H1 (cell line): Measurements from ENCODE around the gene HES1. TPM values are rescaled to one million over a fixed set of nuclear protein-coding genes. Genes with fewer than 3 reads are reported as not detected.
A peak's percentile ranks its signal among the peaks of the same experiment; 100 is the strongest.
"Not testable (repeated sequence)": the region's sequence is repeated elsewhere in the genome, so short reads cannot be mapped to it uniquely, and the experiment has no call there.

ENCODE experiments used
- CTCF ChIA-PET: fragments of 300-600 bp; sonication (Branson Sonifier 250); formaldehyde crosslinking; loops from one replicate; lab custom pipeline; 2021; ENCODE audit not compliant: partially characterized antibody; lab: Charles Lee
- POLR2A ChIA-PET: fragments of 300-600 bp; sonication (Branson Sonifier 250); formaldehyde crosslinking; loops from one replicate; lab custom pipeline; 2021; ENCODE audit warnings: inconsistent platforms; ENCODE audit not compliant: partially characterized antibody; lab: Charles Lee
- DNase-seq, 2 experiments: peaks; one replicate each; pipeline versions ENCODE4 v3.0.0 to v3.0.0-alpha.2; 2010 to 2022; ENCODE audit warnings: low spot score in 2 of 2, low read depth in 1 of 2, mixed read lengths in 1 of 2
- FAIRE-seq: peaks from 2 replicates; lab custom pipeline; 2011; peaks lifted over from hg19 to GRCh38; lab: Jason Lieb, UNC
- H2AFZ ChIP-seq: 2 replicates; pipeline ENCODE4 v1.8.1; 2012; ENCODE audit warnings: low read length, inconsistent platforms
- H2AK5ac ChIP-seq: 2 replicates; pipeline ENCODE4 v1.6.1; 2013; ENCODE audit warnings: low read depth, low read length
- H2BK120ac ChIP-seq: replicated peaks from 2 replicates; pipeline ENCODE3; 2013; ENCODE audit warnings: low read depth, low read length, inconsistent platforms
- H2BK12ac ChIP-seq: 2 replicates; pipeline ENCODE4 v1.6.1; 2013; ENCODE audit warnings: low read depth, low read length
- H2BK15ac ChIP-seq: 2 replicates; pipeline ENCODE4 v1.6.1; 2013; ENCODE audit warnings: low read length
- H2BK20ac ChIP-seq: 2 replicates; pipeline ENCODE4 v1.6.1; 2013; ENCODE audit warnings: low read length
- H2BK5ac ChIP-seq: 2 replicates; pipeline ENCODE4 v1.6.1; 2013; ENCODE audit warnings: low read depth, low read length
- H3K14ac ChIP-seq: 2 replicates; pipeline ENCODE4 v1.6.1; 2013; ENCODE audit warnings: inconsistent platforms; ENCODE audit not compliant: insufficient read length
- H3K18ac ChIP-seq: 2 replicates; pipeline ENCODE4 v1.6.1; 2013; ENCODE audit warnings: low read length; ENCODE audit errors: extremely low read depth
- H3K23ac ChIP-seq: 2 replicates; pipeline ENCODE4 v1.6.1; 2013; ENCODE audit warnings: inconsistent platforms; ENCODE audit not compliant: insufficient read length
- H3K23me2 ChIP-seq: 2 replicates; pipeline ENCODE4 v1.6.1; 2013; ENCODE audit warnings: low read depth, low read length
- H3K27ac ChIP-seq: 2 replicates; pipeline ENCODE4 v1.6.1; 2011; ENCODE audit warnings: low read depth, low read length, inconsistent platforms
- H3K27me3 ChIP-seq, 4 experiments: replicated peaks in 1 of 4; 1 replicate in 1 of 4; 2 replicates in 3 of 4; pipeline versions ENCODE4 v1.6.1 to v1.8.1; 2011 to 2013; ENCODE audit warnings: low read length in 3 of 4, mild to moderate bottlenecking in 3 of 4, inconsistent platforms in 2 of 4, mixed read lengths in 2 of 4, moderate library complexity in 1 of 4; ENCODE audit not compliant: control insufficient read depth in 3 of 4, insufficient read depth in 3 of 4; ENCODE audit errors: extremely low read depth in 1 of 4
- H3K36me3 ChIP-seq, 4 experiments: 2 replicates each; pipeline versions ENCODE4 v1.6.1 to v1.8.1; 2011 to 2013; ENCODE audit warnings: mild to moderate bottlenecking in 4 of 4, low read length in 3 of 4, moderate library complexity in 2 of 4, control low read depth in 1 of 4, inconsistent platforms in 1 of 4; ENCODE audit not compliant: insufficient read depth in 4 of 4, control insufficient read depth in 2 of 4
- H3K4ac ChIP-seq: replicated peaks from 2 replicates; pipeline ENCODE3; 2013; ENCODE audit warnings: low read length, low read depth, mixed read lengths, inconsistent platforms; ENCODE audit not compliant: insufficient read length
- H3K4me1 ChIP-seq, 4 experiments: replicated peaks in 1 of 4; 1 replicate in 1 of 4; 2 replicates in 3 of 4; pipeline versions ENCODE4 v1.6.1 to v1.8.1; 2011 to 2013; ENCODE audit warnings: low read length in 3 of 4, inconsistent platforms in 2 of 4, mixed read lengths in 1 of 4; ENCODE audit not compliant: insufficient read depth in 4 of 4, control insufficient read depth in 3 of 4
- H3K4me2 ChIP-seq, 2 experiments: 2 replicates each; pipeline versions ENCODE4 v1.6.1 to v1.8.1; 2011 to 2013; ENCODE audit warnings: low read depth in 2 of 2, low read length in 2 of 2, control low read depth in 1 of 2, inconsistent platforms in 1 of 2, mild to moderate bottlenecking in 1 of 2; ENCODE audit not compliant: insufficient read depth in 1 of 2
- H3K4me3 ChIP-seq, 4 experiments: fragments of 200-600, 300-600 bp in 1 of 4; sonication (generic), shearing (Covaris generic), sonication (Bioruptor Twin) in 1 of 4; 2 replicates each; pipeline versions ENCODE4 v1.5.1 to v1.8.1; 2011 to 2016; ENCODE audit warnings: low read length in 4 of 4, low read depth in 3 of 4, control low read depth in 2 of 4, inconsistent platforms in 2 of 4, mild to moderate bottlenecking in 2 of 4, mixed read lengths in 1 of 4, moderate library complexity in 1 of 4; ENCODE audit not compliant: insufficient read depth in 2 of 4; ENCODE audit errors: extremely low read depth in 1 of 4
- H3K56ac ChIP-seq: replicated peaks from 2 replicates; pipeline ENCODE3; 2013; ENCODE audit warnings: low read depth, mild to moderate bottlenecking, mixed read lengths, low read length, inconsistent platforms; ENCODE audit not compliant: insufficient read length
- H3K79me1 ChIP-seq: 2 replicates; pipeline ENCODE4 v1.6.1; 2013; ENCODE audit warnings: low read depth, low read length, control low read depth
- H3K79me2 ChIP-seq, 2 experiments: 2 replicates each; pipeline versions ENCODE4 v1.6.1 to v1.8.1; 2012 to 2013; ENCODE audit warnings: low read length in 2 of 2, mild to moderate bottlenecking in 2 of 2, inconsistent platforms in 1 of 2; ENCODE audit not compliant: insufficient read depth in 2 of 2, control insufficient read depth in 1 of 2
- H3K9ac ChIP-seq, 4 experiments: replicated peaks in 1 of 4; 1 replicate in 1 of 4; 2 replicates in 3 of 4; pipeline versions ENCODE4 v1.6.1 to v1.8.1; 2011 to 2013; ENCODE audit warnings: low read depth in 3 of 4, low read length in 3 of 4, control low read depth in 2 of 4, mild to moderate bottlenecking in 2 of 4, moderate library complexity in 2 of 4, inconsistent platforms in 1 of 4; ENCODE audit errors: extremely low read depth in 1 of 4
- H3K9me3 ChIP-seq, 2 experiments: 2 replicates each; pipeline versions ENCODE4 v1.6.1 to v1.8.1; 2012 to 2013; ENCODE audit warnings: mild to moderate bottlenecking in 2 of 2, moderate library complexity in 2 of 2, control low read depth in 1 of 2, inconsistent platforms in 1 of 2, low read depth in 1 of 2, low read length in 1 of 2, mixed read lengths in 1 of 2; ENCODE audit not compliant: insufficient read depth in 2 of 2
- H4K20me1 ChIP-seq, 2 experiments: replicated peaks in 1 of 2; 2 replicates each; pipeline versions ENCODE3 to v1.8.1; 2011 to 2013; ENCODE audit warnings: inconsistent platforms in 2 of 2, low read length in 2 of 2, mild to moderate bottlenecking in 1 of 2; ENCODE audit not compliant: insufficient read depth in 2 of 2, control insufficient read depth in 1 of 2
- H4K5ac ChIP-seq: 2 replicates; pipeline ENCODE4 v1.6.1; 2013; ENCODE audit warnings: low read length, low read depth, mixed read lengths, inconsistent platforms; ENCODE audit not compliant: insufficient read length
- H4K8ac ChIP-seq: 2 replicates; pipeline ENCODE4 v1.8.0; 2013; ENCODE audit warnings: mild to moderate bottlenecking, moderate library complexity, low read length, inconsistent platforms; ENCODE audit not compliant: insufficient read depth; ENCODE audit errors: extremely low read depth
- H4K91ac ChIP-seq: replicated peaks from 2 replicates; pipeline ENCODE3; 2013; ENCODE audit warnings: low read length, mixed read lengths, inconsistent platforms; ENCODE audit not compliant: insufficient read length
- CEBPB ChIP-seq: IDR thresholded peaks from 2 replicates; pipeline ENCODE4 v1.6.1; 2012; ENCODE audit warnings: low read depth, low read length
- EZH2 ChIP-seq: fragments of 200-600 bp; sonication (generic); IDR thresholded peaks from 2 replicates; pipeline ENCODE4 v1.7.1; 2012; ENCODE audit warnings: low read depth, mild to moderate bottlenecking, moderate library complexity, low read length, inconsistent platforms; ENCODE audit not compliant: severe bottlenecking
- MAFK ChIP-seq: IDR thresholded peaks from 2 replicates; pipeline ENCODE4 v1.6.1; 2012; ENCODE audit warnings: low read depth, mild to moderate bottlenecking, improper control_type of control experiment, low read length
- RAD21 ChIP-seq, 2 experiments: IDR thresholded peaks in 1 of 2; conservative IDR thresholded peaks in 1 of 2; 2 replicates each; pipeline ENCODE4 v1.6.1; 2011; ENCODE audit warnings: low read depth in 2 of 2, low read length in 2 of 2, improper control_type of control experiment in 1 of 2, inconsistent platforms in 1 of 2, mild to moderate bottlenecking in 1 of 2, moderate library complexity in 1 of 2
- RXRA ChIP-seq: IDR thresholded peaks from 2 replicates; pipeline ENCODE4 v1.6.1; 2011; ENCODE audit warnings: low read depth, mild to moderate bottlenecking, low read length, moderate library complexity; ENCODE audit not compliant: insufficient read depth
- TAF7 ChIP-seq: optimal IDR thresholded peaks from 2 replicates; pipeline ENCODE3; 2011; ENCODE audit warnings: low read depth, mild to moderate bottlenecking, inconsistent platforms, low read length, moderate library complexity, borderline replicate concordance
- WGBS, 2 experiments: shearing (Covaris generic) in 1 of 2; methylation state at CpG; one replicate each; pipeline versions ENCODE4 v1.1.6 to v1.1.7; 2013 to 2015; ENCODE audit warnings: low lambda C conversion rate in 2 of 2, mixed read lengths in 2 of 2, inconsistent platforms in 1 of 2, low coverage in 1 of 2, missing lambda C conversion rate in 1 of 2; ENCODE audit not compliant: insufficient replicate concordance in 2 of 2, insufficient coverage in 1 of 2, insufficient read length in 1 of 2; ENCODE audit errors: extremely low coverage in 1 of 2, missing lambda C conversion rate in 1 of 2; 5-methylcytosine and 5-hydroxymethylcytosine counted together
- polyA plus RNA-seq, 7 experiments: library from polyadenylated mRNA; depleted of rRNA in 3 of 7; stranded (reverse) in 5 of 7; unstranded in 2 of 7; fragments of >200 nt in 5 of 7; fragments of 200-250 nt in 2 of 7; gene quantifications; 1 replicate in 5 of 7; 2 replicates in 1 of 7; 4 replicates in 1 of 7; pipeline versions ENCODE4 v1.2.1 to v1.2.3, GENCODE V29; 2011 to 2013; ENCODE audit warnings: missing spikeins in 2 of 7, mixed read lengths in 2 of 7
- total RNA-seq: library from RNA; stranded (reverse); fragmentation: NEBNext Ultra II Directional; extraction: Animal tissue kit (Norgen Biotek cat#: 25700); gene quantifications from 2 replicates; pipeline ENCODE4 v1.2.1, GENCODE V29; 2021
- TF ChIP-seq, protein P1 (sequence below): IDR thresholded peaks from 2 replicates; pipeline ENCODE4 v1.6.1; 2011; ENCODE audit warnings: low read depth, mild to moderate bottlenecking, low read length; ENCODE audit not compliant: insufficient read depth
- TF ChIP-seq, protein P2 (sequence below): IDR thresholded peaks from 2 replicates; pipeline ENCODE4 v1.6.1; 2011; ENCODE audit warnings: low read length, improper control_type of control experiment

Gene HES1
- total and polyA plus RNA-seq, 2 of the 8 experiments (the other 6 are each of a cell fraction or from before 2014, with no cell fraction given), result 7.9 to 12.9 TPM

DNA sequence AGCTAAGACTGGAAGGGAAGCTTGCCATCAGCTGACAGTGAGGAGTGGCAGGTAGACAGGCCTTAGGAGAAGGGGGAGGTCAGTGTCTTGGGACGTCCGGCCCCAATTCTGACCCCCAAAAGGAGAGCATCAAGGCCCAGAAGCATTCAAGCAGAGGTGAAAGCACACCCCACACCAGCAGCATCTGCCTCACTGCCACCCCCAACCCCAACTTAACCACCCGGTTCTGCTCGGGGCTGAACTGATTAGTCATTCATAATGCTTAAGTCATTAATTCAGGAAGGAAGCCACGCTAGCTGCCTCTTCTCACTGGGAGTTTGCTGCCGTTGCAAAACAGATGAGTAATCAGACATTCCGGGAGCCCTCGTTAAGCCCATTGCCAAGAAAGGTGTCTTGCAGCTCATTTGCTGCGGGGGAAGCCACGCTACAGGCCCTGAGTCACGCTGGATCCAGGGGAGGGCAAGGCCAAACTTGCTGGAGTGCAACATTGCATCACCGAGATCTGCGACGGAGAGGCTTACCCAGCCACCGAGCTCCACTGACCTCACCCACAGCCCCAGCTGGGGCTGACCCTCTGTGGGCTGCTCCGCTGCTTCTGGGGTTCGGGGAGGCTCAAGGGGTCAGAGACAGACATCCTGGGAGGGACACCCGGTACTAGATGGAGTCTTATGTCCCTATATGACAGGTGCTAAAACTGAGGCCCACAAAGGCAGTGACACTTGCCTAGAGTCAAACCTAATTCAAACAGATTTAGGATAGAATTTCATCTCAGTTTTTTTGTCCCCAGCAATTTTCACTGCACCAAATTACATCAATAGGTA is 46.4 kb upstream of the HES1 start (continued):
- TF ChIP-seq, protein P1, sequence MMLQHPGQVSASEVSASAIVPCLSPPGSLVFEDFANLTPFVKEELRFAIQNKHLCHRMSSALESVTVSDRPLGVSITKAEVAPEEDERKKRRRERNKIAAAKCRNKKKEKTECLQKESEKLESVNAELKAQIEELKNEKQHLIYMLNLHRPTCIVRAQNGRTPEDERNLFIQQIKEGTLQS, result peak; percentile 39; the same call in 1 of the 2 replicates
- TF ChIP-seq CEBPB (peak; percentile 77), TAF7 (no peak), RAD21 (IDR thresholded peaks at IDR 0.05 in 1 of 2, conservative IDR thresholded peaks at IDR 0.05 in 1 of 2; ENCODE audit: low read depth in 2 of 2, low read length in 2 of 2) (0 out of 4 replicates have a peak, but pooled peaks of 1 of the 2 experiments have one; percentile 7), EZH2 (no peak), MAFK (peak; percentile 62; the same call in 1 of the 2 replicates), RXRA (no peak)
- TF ChIP-seq, protein P2, sequence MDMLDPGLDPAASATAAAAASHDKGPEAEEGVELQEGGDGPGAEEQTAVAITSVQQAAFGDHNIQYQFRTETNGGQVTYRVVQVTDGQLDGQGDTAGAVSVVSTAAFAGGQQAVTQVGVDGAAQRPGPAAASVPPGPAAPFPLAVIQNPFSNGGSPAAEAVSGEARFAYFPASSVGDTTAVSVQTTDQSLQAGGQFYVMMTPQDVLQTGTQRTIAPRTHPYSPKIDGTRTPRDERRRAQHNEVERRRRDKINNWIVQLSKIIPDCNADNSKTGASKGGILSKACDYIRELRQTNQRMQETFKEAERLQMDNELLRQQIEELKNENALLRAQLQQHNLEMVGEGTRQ, result no peak

DNA sequence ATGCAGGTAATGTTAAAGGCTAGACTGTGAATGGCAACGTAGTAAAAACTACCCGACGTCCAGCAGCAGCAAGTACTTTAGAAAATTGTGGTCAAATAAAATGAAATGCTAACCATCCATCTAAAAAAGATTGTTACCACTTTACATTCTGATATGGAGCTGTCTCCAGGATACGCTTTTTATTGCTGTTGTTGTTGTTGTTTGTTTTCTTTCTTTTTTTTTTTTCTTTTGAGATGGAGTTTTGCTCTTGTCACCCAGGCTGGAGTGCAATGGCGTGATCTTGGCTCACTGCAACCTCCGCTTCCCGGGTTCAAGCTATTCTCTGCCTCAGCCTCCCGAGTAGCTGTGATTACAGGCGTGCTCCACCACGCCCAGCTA is 45.8 kb upstream of the HES1 start:
- not testable (repeated sequence) for H3K4me2 ChIP-seq, H3K56ac ChIP-seq, H3K4ac ChIP-seq, H3K36me3 ChIP-seq, H3K14ac ChIP-seq, H3K9me3 ChIP-seq, H2BK15ac ChIP-seq, H4K20me1 ChIP-seq, H3K18ac ChIP-seq, H3K9ac ChIP-seq, H4K8ac ChIP-seq, H2BK5ac ChIP-seq, FAIRE-seq, H2BK12ac ChIP-seq, H2AFZ ChIP-seq, H3K23me2 ChIP-seq, H3K4me3 ChIP-seq, H3K27me3 ChIP-seq, H4K5ac ChIP-seq, H2BK120ac ChIP-seq, H3K79me2 ChIP-seq, H3K23ac ChIP-seq, H2AK5ac ChIP-seq, H4K91ac ChIP-seq, H3K27ac ChIP-seq, H3K79me1 ChIP-seq, DNase-seq
- ChIA-PET CTCF (interaction anchor here (0.6 to 2.3 kb wide), 5 partner anchors 9 to 224 kb away, joined by 3 to 7 read pairs (median 4); no protein-coding TSS in a partner anchor), POLR2A (interaction anchor here (0.8 kb wide), 1 partner anchor 46 kb away, joined by 3 read pairs; no protein-coding TSS in a partner anchor)
- WGBS, 2 experiments, result 79% methylated on average over 8 of the region's 10 CpGs; no CpG with 5 or more reads in 1 of the 2 experiments
- H3K4me1 ChIP-seq, result peaks cover 8 to 17% (median 11%) of the 10 kb centered on the region in 4 experiments
- H2BK20ac ChIP-seq, result 0 out of 2 replicates have a peak overlapping the region, but pooled peaks have one; percentile 84
